Suprapubic skin (tissue), 3 donors: ENCODE data around the gene RTTN.

Experiments
- EP300 ChIP-seq: sonication (generic); formaldehyde crosslinking; IDR thresholded peaks from one replicate; pipeline ENCODE4 v1.6.1; 2017; ENCODE audit warnings: antibody characterized with exemption
- TF ChIP-seq, protein P1 (sequence below), 2 donors: fragments of 200-600 bp in 1 of 2; fragments of 450-650 bp in 1 of 2; sonication (generic) in 1 of 2; IDR thresholded peaks; one replicate each; pipeline ENCODE4 v1.5.1; 2016 to 2019; ENCODE audit warnings: antibody characterized with exemption in 2 of 2, mild to moderate bottlenecking in 1 of 2, moderate library complexity in 1 of 2

DNA sequence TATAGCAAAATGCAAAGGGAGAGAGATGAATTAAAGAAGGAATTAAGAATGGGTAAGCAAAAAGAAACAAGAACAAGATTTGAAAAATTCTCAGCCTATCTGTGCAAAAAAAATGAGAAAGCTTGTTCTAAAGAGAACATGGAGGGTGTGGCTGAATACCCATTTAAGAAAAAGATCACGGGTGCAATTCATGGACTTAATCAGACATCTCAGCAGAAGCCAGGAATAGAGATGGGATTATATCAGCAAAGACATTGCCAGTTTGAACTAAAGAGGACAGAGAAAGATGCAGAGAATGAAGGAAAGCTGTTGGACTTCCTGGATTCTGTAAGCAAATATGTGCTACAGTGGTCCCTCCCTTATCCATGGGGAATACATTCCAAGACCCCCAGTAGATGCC lies 115.6 kb downstream of the RTTN start:
- TF ChIP-seq, protein P1, sequence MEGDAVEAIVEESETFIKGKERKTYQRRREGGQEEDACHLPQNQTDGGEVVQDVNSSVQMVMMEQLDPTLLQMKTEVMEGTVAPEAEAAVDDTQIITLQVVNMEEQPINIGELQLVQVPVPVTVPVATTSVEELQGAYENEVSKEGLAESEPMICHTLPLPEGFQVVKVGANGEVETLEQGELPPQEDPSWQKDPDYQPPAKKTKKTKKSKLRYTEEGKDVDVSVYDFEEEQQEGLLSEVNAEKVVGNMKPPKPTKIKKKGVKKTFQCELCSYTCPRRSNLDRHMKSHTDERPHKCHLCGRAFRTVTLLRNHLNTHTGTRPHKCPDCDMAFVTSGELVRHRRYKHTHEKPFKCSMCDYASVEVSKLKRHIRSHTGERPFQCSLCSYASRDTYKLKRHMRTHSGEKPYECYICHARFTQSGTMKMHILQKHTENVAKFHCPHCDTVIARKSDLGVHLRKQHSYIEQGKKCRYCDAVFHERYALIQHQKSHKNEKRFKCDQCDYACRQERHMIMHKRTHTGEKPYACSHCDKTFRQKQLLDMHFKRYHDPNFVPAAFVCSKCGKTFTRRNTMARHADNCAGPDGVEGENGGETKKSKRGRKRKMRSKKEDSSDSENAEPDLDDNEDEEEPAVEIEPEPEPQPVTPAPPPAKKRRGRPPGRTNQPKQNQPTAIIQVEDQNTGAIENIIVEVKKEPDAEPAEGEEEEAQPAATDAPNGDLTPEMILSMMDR (IDR thresholded peaks at IDR 0.05), result no peak
- TF ChIP-seq EP300, result no peak
